ENCODE results near the gene F13B.
"Not testable (repeated sequence)": the region's sequence is repeated elsewhere in the genome, so short reads cannot be mapped to it uniquely, and the experiment has no call there.

F13B gene

DNA sequence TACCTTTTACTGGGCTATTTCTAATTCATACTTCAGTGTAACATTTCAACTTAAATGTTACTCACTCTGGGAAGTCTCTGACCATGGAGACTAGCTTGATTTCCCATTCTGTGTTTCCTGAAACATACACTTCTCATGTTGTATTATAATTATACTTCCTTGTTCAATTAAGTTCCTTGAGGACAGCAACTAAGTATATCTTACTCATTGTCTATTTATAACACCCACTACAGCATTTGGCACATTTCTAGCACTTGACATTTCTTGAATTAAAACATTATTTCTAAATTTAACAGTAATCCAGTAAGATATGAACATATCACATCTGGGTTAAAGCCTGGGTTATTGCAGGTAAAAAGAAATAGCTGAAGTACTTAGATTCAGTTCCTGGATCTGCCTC lies 32.4 kb upstream of the F13B start:
- no peaks in the 10 kb centered on the region for H3K4me1 ChIP-seq
- no peak overlapping the region for H3K4me3 ChIP-seq (ENCODE audit: low read depth, low read length)
- TF ChIP-seq, protein P1, sequence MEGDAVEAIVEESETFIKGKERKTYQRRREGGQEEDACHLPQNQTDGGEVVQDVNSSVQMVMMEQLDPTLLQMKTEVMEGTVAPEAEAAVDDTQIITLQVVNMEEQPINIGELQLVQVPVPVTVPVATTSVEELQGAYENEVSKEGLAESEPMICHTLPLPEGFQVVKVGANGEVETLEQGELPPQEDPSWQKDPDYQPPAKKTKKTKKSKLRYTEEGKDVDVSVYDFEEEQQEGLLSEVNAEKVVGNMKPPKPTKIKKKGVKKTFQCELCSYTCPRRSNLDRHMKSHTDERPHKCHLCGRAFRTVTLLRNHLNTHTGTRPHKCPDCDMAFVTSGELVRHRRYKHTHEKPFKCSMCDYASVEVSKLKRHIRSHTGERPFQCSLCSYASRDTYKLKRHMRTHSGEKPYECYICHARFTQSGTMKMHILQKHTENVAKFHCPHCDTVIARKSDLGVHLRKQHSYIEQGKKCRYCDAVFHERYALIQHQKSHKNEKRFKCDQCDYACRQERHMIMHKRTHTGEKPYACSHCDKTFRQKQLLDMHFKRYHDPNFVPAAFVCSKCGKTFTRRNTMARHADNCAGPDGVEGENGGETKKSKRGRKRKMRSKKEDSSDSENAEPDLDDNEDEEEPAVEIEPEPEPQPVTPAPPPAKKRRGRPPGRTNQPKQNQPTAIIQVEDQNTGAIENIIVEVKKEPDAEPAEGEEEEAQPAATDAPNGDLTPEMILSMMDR (IDR thresholded peaks at IDR 0.05; ENCODE audit: low read depth, low read length): no peak
- H3K36me3 ChIP-seq: peaks cover 35% of the 10 kb centered on the region
- H3K9me3 ChIP-seq: no peaks in the 10 kb centered on the region
- H3K27me3 ChIP-seq: no peaks in the 10 kb centered on the region
- DNase-seq: no peak

DNA sequence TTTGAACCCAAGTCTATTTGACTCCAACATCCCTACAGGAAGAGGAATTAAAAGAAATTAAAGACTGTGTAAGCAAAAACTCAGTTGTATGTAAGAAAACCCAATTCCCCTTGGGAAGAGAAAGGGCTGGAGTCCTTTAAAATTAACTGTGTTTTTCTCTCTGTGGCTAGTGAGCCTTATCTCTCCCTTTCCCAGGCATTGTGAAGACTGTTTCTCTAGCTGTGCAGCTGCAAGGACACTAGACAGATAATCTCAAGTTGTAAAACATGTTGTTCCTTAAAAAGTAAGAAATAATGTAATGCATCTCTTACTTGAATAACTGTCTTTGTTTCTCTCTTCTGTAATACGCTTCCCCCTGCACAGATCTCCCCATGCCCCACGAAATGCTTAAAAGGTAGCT lies 29.9 kb upstream of the F13B start:
- peaks cover 28% of the 10 kb centered on the region for H3K36me3 ChIP-seq
- H3K4me1 ChIP-seq; H3K27me3 ChIP-seq; DNase-seq; H3K9me3 ChIP-seq; H3K4me3 ChIP-seq (ENCODE audit: low read depth, low read length): not testable (repeated sequence)

DNA sequence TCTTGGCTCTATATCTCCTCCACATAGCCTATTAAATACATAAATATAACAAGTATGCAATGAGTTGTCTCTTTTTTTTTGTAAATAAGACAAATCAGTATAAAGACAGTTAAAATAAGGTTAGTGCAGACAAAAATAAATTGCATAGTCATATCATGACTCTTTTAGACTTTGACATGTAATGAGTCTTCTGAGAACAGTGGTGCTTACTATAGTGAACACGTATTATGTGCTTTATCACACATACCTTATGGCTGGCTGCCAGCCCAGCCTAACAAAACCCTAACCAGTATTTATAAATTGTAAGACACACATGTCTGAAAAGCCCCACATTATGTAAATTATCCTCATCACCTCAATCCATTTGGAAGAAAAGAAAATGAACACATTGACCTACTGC lies 29.1 kb upstream of the F13B start:
- no peaks in the 10 kb centered on the region for H3K27me3 ChIP-seq
- TF ChIP-seq, protein P1 (IDR thresholded peaks at IDR 0.05; ENCODE audit: low read depth, low read length): no peak
- no peaks in the 10 kb centered on the region for H3K9me3 ChIP-seq
- H3K4me1 ChIP-seq: no peaks in the 10 kb centered on the region
- no peak overlapping the region for H3K4me3 ChIP-seq (ENCODE audit: low read depth, low read length)
- DNase-seq: no peak
- peaks cover 25% of the 10 kb centered on the region for H3K36me3 ChIP-seq

DNA sequence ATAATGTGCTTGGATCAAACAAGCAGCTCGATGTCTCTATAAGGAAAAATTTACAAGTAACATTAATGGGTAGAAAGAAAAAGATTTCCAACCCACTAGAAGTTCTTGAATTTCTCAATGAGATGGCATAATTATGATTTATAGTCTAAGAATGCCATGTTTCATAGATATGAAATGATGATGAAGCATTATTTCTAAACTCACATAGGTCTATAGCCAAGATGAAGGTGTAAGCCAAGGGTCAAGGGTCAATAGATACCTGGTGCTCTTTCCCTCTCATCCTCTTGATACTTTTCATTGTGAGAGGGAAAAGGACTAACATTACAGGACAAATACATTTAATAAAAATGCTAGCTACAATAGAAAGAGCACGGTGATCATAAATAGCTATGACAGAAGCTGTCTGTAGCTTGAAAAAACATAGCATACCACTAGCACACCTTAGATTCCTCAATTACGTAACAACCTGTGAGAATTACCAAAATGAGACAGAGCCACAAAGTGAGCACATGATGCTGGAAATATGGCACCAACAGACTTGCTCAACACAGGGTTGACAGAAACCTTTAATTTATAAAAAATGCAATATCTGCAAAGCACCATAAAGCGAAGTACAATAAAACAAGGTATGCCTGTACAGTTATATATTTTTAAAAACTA lies 26.3 kb upstream of the F13B start:
- H3K4me1 ChIP-seq: no peaks in the 10 kb centered on the region
- TF ChIP-seq, protein P1 (IDR thresholded peaks at IDR 0.05; ENCODE audit: low read depth, low read length): no peak
- H3K27me3 ChIP-seq: no peaks in the 10 kb centered on the region
- H3K4me3 ChIP-seq (ENCODE audit: low read depth, low read length): no peak overlapping the region
- no peak for DNase-seq
- H3K36me3 ChIP-seq: peaks cover 44% of the 10 kb centered on the region
- H3K9me3 ChIP-seq: no peaks in the 10 kb centered on the region

DNA sequence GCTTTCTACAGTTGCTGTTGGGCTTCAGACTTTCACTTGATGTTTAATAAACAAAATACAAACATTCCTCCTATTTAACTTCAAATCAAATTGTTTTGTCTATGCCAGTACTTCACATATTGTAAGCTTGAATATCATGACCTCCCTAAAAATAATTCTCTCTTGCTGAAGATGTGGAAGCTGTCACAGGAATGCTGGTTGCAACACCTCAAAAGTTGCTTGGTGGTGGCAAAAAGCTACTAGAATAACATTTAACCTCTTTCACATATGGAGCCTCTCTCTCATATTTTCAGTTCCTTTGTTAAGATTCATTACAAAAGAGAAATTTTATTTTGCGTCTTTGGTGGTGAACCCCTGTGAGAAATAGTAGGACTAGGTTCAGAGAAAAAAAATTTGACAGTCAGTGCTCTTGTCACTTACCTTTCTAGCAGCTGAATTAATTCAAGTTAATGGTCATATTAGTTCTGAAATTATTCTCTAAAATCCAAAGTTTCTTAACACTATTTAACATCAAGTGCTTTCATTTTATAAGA lies 25.5 kb upstream of the F13B start:
- DNase-seq: no peak
- Histone ChIP-seq H3K9me3 (no peaks in the 10 kb centered on the region), H3K4me1 (no peaks in the 10 kb centered on the region), H3K4me3 (ENCODE audit: low read depth, low read length) (no peak overlapping the region), H3K36me3 (peaks cover 52% of the 10 kb centered on the region), H3K27me3 (no peaks in the 10 kb centered on the region)
- TF ChIP-seq, protein P1 (IDR thresholded peaks at IDR 0.05; ENCODE audit: low read depth, low read length): no peak

DNA sequence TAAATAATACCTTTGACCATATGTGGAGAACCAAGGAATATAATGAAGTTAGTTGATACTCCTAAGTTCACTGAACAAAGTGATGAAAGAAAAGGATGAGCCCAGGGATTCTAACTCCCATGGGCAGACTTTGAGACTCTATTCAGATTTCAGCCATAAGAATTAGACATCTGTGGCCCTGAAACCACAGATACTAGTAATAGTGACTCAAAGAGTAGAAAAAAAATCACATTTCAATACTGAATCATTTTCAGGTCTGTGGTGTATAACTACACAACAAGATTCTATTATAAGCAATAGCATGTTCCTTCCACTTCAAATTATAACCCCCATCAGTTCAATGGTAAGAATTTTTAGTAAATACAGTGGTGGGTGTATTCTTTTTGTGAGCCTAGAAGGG lies 16.4 kb upstream of the F13B start:
- TF ChIP-seq, protein P1 (IDR thresholded peaks at IDR 0.05; ENCODE audit: low read depth, low read length): no peak
- no peaks in the 10 kb centered on the region for H3K27me3 ChIP-seq
- no peaks in the 10 kb centered on the region for H3K4me1 ChIP-seq
- no peak for DNase-seq
- H3K36me3 ChIP-seq: peaks cover 62% of the 10 kb centered on the region
- H3K9me3 ChIP-seq: no peaks in the 10 kb centered on the region
- H3K4me3 ChIP-seq (ENCODE audit: low read depth, low read length): no peak overlapping the region
